Neural cell (in vitro differentiated cells): Measurements from ENCODE around the gene WDHD1. TPM values are rescaled to one million over a fixed set of nuclear protein-coding genes. Genes with fewer than 3 reads are reported as not detected.
A peak's percentile ranks its signal among the peaks of the same experiment; 100 is the strongest.
"Not testable (repeated sequence)": the region's sequence is repeated elsewhere in the genome, so short reads cannot be mapped to it uniquely, and the experiment has no call there.

Experiments
- H2AFZ ChIP-seq: fragments of 200-600, 300-800 bp; sonication (generic), shearing (Covaris generic); 2 replicates; pipeline ENCODE4 v1.6.0; 2014; ENCODE audit warnings: low read depth, mild to moderate bottlenecking, antibody characterized with exemption, low read length, moderate library complexity
- H3F3A ChIP-seq: fragments of 200-600 bp; shearing (Covaris generic); 2 replicates; pipeline ENCODE4 v1.6.1; 2016; ENCODE audit warnings: mild to moderate bottlenecking, moderate library complexity, mixed read lengths, antibody characterized with exemption, low read length; ENCODE audit not compliant: insufficient read depth, poor library complexity, severe bottlenecking
- H3K27ac ChIP-seq: fragments of 200-600, 300-800 bp; sonication (generic), shearing (Covaris generic); 2 replicates; pipeline ENCODE4 v1.5.1; 2014; ENCODE audit warnings: mild to moderate bottlenecking, low read length, moderate library complexity
- H3K27me3 ChIP-seq: fragments of 300-800, 200-600 bp; sonication (generic), shearing (Covaris generic); 2 replicates; pipeline ENCODE4 v1.6.0; 2014; ENCODE audit warnings: mild to moderate bottlenecking, low read depth, low read length, moderate library complexity; ENCODE audit not compliant: insufficient read depth
- H3K36me3 ChIP-seq: fragments of 300-800, 200-600 bp; sonication (generic), shearing (Covaris generic); 2 replicates; pipeline ENCODE4 v1.5.1; 2014; ENCODE audit warnings: mild to moderate bottlenecking, antibody characterized with exemption, low read length, moderate library complexity; ENCODE audit not compliant: insufficient read depth
- H3K4me2 ChIP-seq: fragments of 300-800, 200-600 bp; sonication (generic), shearing (Covaris generic); 2 replicates; pipeline ENCODE4 v1.6.0; 2014; ENCODE audit warnings: mild to moderate bottlenecking, low read length
- H3K4me3 ChIP-seq: fragments of 300-800, 200-600 bp; sonication (generic), shearing (Covaris generic); 2 replicates; pipeline ENCODE4 v1.5.1; 2014; ENCODE audit warnings: mild to moderate bottlenecking, low read length, moderate library complexity
- H3K79me2 ChIP-seq: fragments of 200-600 bp; shearing (Covaris generic); replicated peaks from 2 replicates; pipeline ENCODE4 v1.6.0; 2014; ENCODE audit warnings: mild to moderate bottlenecking, low read length, moderate library complexity; ENCODE audit not compliant: insufficient read depth
- H3K9ac ChIP-seq: fragments of 300-800, 200-600 bp; sonication (generic), shearing (Covaris generic); 2 replicates; pipeline ENCODE4 v1.6.1; 2016; ENCODE audit warnings: mild to moderate bottlenecking, low read length, mixed read lengths
- H3K9me2 ChIP-seq: fragments of 200-600 bp; shearing (Covaris generic); 2 replicates; pipeline ENCODE4 v1.6.1; 2016; ENCODE audit warnings: mild to moderate bottlenecking, low read length, mixed read lengths; ENCODE audit not compliant: insufficient read depth
- H3K9me3 ChIP-seq: fragments of 200-600, 300-800 bp; sonication (generic), shearing (Covaris generic); 2 replicates; pipeline ENCODE4 v1.6.1; 2016; ENCODE audit warnings: mild to moderate bottlenecking, mixed run types, low read length, moderate library complexity, mixed read lengths
- H4K20me1 ChIP-seq: fragments of 200-600 bp; shearing (Covaris generic); 2 replicates; pipeline ENCODE4 v1.6.1; 2016; ENCODE audit warnings: mild to moderate bottlenecking, mixed run types; ENCODE audit not compliant: insufficient read depth
- CTCF ChIP-seq: fragments of 450-650 bp; IDR thresholded peaks from 2 replicates; pipeline ENCODE4 v1.5.1; 2014; ENCODE audit warnings: antibody characterized with exemption, mild to moderate bottlenecking, moderate library complexity; ENCODE audit not compliant: poor library complexity, severe bottlenecking
- EP300 ChIP-seq: fragments of 450-650 bp; conservative IDR thresholded peaks from 2 replicates; pipeline ENCODE4 v1.6.1; 2014; ENCODE audit warnings: antibody characterized with exemption, mild to moderate bottlenecking, moderate library complexity; ENCODE audit not compliant: poor library complexity, severe bottlenecking
- EZH2 ChIP-seq: fragments of 200-600, 300-800 bp; shearing (Covaris generic), sonication (generic); IDR thresholded peaks from 2 replicates; pipeline ENCODE4 v1.6.1; 2014; ENCODE audit warnings: antibody characterized with exemption, low read length, borderline replicate concordance, mild to moderate bottlenecking; ENCODE audit not compliant: insufficient read depth, poor library complexity, severe bottlenecking
- MXI1 ChIP-seq: fragments of 450-650 bp; conservative IDR thresholded peaks from 2 replicates; pipeline ENCODE4 v1.6.1; 2014; ENCODE audit warnings: antibody characterized with exemption, mild to moderate bottlenecking; ENCODE audit not compliant: poor library complexity, severe bottlenecking
- POLR2AphosphoS5 ChIP-seq: IDR thresholded peaks from 2 replicates; pipeline ENCODE4 v1.6.1; 2012
- RAD21 ChIP-seq: fragments of 450-650 bp; conservative IDR thresholded peaks from 2 replicates; pipeline ENCODE4 v1.6.1; 2014; ENCODE audit warnings: antibody characterized with exemption, mild to moderate bottlenecking, moderate library complexity
- SMC3 ChIP-seq: fragments of 450-650 bp; conservative IDR thresholded peaks from 2 replicates; pipeline ENCODE4 v1.6.1; 2014; ENCODE audit warnings: antibody characterized with exemption, mild to moderate bottlenecking, moderate library complexity; ENCODE audit not compliant: poor library complexity
- TAF1 ChIP-seq: IDR thresholded peaks from 2 replicates; pipeline ENCODE4 v1.6.1; 2012; ENCODE audit warnings: low read depth
- polyA plus RNA-seq: library from polyadenylated mRNA; depleted of rRNA; stranded (reverse); fragments of >200 nt; gene quantifications from 2 replicates; pipeline ENCODE4 v1.2.3, GENCODE V29; 2014
- TF ChIP-seq, protein P1 (sequence below): IDR thresholded peaks from 2 replicates; pipeline ENCODE4 v1.6.1; 2012; ENCODE audit warnings: borderline replicate concordance

Gene WDHD1
- polyA plus RNA-seq, 1 donor from 2014 or later, result 8.0 TPM

DNA sequence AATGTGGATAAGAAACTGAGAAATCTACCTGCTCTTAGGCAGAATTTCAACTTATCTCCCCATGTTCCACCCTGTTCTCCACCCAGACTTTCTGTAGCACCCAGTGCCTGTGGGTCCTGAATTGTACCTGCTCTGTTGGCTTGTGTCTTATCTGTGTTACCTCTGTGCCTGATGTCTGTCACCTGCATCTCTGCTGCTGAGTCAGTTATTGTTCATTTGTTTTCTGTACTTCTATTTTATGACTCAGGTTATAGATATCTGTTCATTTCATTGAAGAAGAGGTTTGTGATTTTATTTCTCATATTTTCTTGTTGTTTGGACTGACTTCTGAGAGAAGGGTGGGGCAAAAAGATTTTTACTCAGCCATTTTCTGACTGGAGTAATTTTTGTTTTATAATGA, 11.8 kb upstream of the WDHD1 start:
- H3K79me2 ChIP-seq, result peaks cover 12% of the 10 kb centered on the region
- H3K9me2 ChIP-seq, result no peaks in the 10 kb centered on the region
- no peak overlapping the region for H3K4me3 ChIP-seq
- no peaks in the 10 kb centered on the region for H3K36me3 ChIP-seq
- no peaks in the 10 kb centered on the region for H4K20me1 ChIP-seq
- no peaks in the 10 kb centered on the region for H3K9me3 ChIP-seq
- H3K4me2 ChIP-seq, result no peak overlapping the region
- no peaks in the 10 kb centered on the region for H3K27me3 ChIP-seq
- no peak overlapping the region for H3K9ac ChIP-seq
- no peak overlapping the region for H2AFZ ChIP-seq
- TF ChIP-seq CTCF (no peak), POLR2AphosphoS5 (no peak), MXI1 (no peak), EZH2 (no peak), RAD21 (no peak), TAF1 (no peak), EP300 (no peak), SMC3 (no peak)
- TF ChIP-seq, protein P1, sequence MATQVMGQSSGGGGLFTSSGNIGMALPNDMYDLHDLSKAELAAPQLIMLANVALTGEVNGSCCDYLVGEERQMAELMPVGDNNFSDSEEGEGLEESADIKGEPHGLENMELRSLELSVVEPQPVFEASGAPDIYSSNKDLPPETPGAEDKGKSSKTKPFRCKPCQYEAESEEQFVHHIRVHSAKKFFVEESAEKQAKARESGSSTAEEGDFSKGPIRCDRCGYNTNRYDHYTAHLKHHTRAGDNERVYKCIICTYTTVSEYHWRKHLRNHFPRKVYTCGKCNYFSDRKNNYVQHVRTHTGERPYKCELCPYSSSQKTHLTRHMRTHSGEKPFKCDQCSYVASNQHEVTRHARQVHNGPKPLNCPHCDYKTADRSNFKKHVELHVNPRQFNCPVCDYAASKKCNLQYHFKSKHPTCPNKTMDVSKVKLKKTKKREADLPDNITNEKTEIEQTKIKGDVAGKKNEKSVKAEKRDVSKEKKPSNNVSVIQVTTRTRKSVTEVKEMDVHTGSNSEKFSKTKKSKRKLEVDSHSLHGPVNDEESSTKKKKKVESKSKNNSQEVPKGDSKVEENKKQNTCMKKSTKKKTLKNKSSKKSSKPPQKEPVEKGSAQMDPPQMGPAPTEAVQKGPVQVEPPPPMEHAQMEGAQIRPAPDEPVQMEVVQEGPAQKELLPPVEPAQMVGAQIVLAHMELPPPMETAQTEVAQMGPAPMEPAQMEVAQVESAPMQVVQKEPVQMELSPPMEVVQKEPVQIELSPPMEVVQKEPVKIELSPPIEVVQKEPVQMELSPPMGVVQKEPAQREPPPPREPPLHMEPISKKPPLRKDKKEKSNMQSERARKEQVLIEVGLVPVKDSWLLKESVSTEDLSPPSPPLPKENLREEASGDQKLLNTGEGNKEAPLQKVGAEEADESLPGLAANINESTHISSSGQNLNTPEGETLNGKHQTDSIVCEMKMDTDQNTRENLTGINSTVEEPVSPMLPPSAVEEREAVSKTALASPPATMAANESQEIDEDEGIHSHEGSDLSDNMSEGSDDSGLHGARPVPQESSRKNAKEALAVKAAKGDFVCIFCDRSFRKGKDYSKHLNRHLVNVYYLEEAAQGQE, result no peak
- H3K27ac ChIP-seq, result no peak overlapping the region
- no peaks in the 10 kb centered on the region for H3F3A ChIP-seq

DNA sequence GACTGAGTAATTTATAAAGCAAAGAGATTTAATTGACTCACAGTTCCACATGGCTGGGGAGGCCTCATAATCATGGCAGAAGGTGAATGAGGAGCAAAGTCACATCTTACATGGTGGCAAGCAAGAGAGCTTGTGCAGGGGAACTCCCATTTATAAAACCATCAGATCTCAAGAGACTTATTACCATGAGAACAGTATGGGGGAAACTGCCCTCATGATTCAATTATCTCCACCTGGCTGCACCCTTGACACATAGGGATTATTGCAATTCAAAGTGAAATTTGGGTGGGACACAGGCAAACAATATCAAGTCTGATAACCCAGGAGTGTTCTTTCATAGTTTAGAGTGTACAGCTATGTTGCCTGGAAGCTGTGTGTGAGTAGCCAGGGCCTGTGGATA, 11.1 kb upstream of the WDHD1 start:
- not testable (repeated sequence) for H3K4me3 ChIP-seq, H3K4me2 ChIP-seq, H3K9ac ChIP-seq, H3K27ac ChIP-seq, H3K36me3 ChIP-seq, H3K27me3 ChIP-seq, H3K9me2 ChIP-seq, H3K9me3 ChIP-seq, H3F3A ChIP-seq, H4K20me1 ChIP-seq, H2AFZ ChIP-seq
- H3K79me2 ChIP-seq, result peaks cover 12% of the 10 kb centered on the region

- TF ChIP-seq, protein P1, result no peak
- TF ChIP-seq CTCF (no peak), SMC3 (no peak), EP300 (no peak), TAF1 (no peak)
- Histone ChIP-seq H3K9ac (no peak overlapping the region), H3F3A (no peaks in the 10 kb centered on the region), H3K27me3 (no peaks in the 10 kb centered on the region), H3K27ac (no peak overlapping the region), H2AFZ (no peak overlapping the region), H3K4me3 (peak overlapping the region; percentile 31), H3K4me2 (no peak overlapping the region), H3K36me3 (peaks cover 4% of the 10 kb centered on the region), H3K79me2 (peaks cover 63% of the 10 kb centered on the region), H3K9me3 (no peaks in the 10 kb centered on the region), H4K20me1 (no peaks in the 10 kb centered on the region), H3K9me2 (no peaks in the 10 kb centered on the region)
These were observed 4.3 kb upstream of the WDHD1 start for GRCh38 chr14:55031190-55031589.
